ENCODE data around the gene ATP11B. TPM values are rescaled to one million over a fixed set of nuclear protein-coding genes. Genes with fewer than 3 reads are reported as not detected.
A peak's percentile ranks its signal among the peaks of the same experiment; 100 is the strongest.

The ATP11B gene
- total and polyA plus RNA-seq, 9 of the 15 experiments (the other 6 are each of a cell fraction or from before 2014, with no cell fraction given), result 11.9 to 68.7 (median 41.8) TPM

- no peak for TF ChIP-seq ZNF311 (CRISPR knock-in tag; IDR thresholded peaks at IDR 0.05)
- no peak for TF ChIP-seq TCF15 (CRISPR knock-in tag; IDR thresholded peaks at IDR 0.05)
- no peak for TF ChIP-seq CCNT2 (IDR thresholded peaks at IDR 0.05; ENCODE audit: borderline replicate concordance, extremely low read depth, insufficient read length, low read depth, low read length)
- TF ChIP-seq E2F3 (CRISPR knock-in tag; IDR thresholded peaks at IDR 0.05), result no peak
- TF ChIP-seq SP1 (CRISPR knock-in tag; IDR thresholded peaks at IDR 0.05), result no peak
- TF ChIP-seq ZBTB7A (IDR thresholded peaks at IDR 0.05; ENCODE audit: borderline replicate concordance, control insufficient read depth, low read depth, low read length), result peak; percentile 29; the same call in 1 of the 2 replicates
- TF ChIP-seq ZNF707 (CRISPR knock-in tag; conservative IDR thresholded peaks at IDR 0.05), result no peak
- TF ChIP-seq KDM5B (IDR thresholded peaks at IDR 0.05; ENCODE audit: insufficient replicate concordance, low read depth, low read length), result no peak
- TF ChIP-seq CC2D1A (IDR thresholded peaks at IDR 0.05), result no peak
- no peak for TF ChIP-seq NR1H2 (CRISPR knock-in tag; IDR thresholded peaks at IDR 0.05)
- no peak for TF ChIP-seq MXI1 (IDR thresholded peaks at IDR 0.05; ENCODE audit: low read depth, low read length)
- TF ChIP-seq PML (IDR thresholded peaks at IDR 0.05; ENCODE audit: low read length), result no peak
- TF ChIP-seq PHF21A (IDR thresholded peaks at IDR 0.05; ENCODE audit: borderline replicate concordance, low read depth), result no peak
- TF ChIP-seq CBFB (CRISPR knock-in tag; IDR thresholded peaks at IDR 0.05), result no peak
- TF ChIP-seq MAX (CRISPR knock-in tag; IDR thresholded peaks at IDR 0.05), result no peak
- peak; percentile 45; the same call in 1 of the 2 replicates for TF ChIP-seq HMBOX1 (IDR thresholded peaks at IDR 0.05)
- TF ChIP-seq PTRF (tag; IDR thresholded peaks at IDR 0.05), result no peak
- no peak for TF ChIP-seq CBX8 (IDR thresholded peaks at IDR 0.05; ENCODE audit: borderline replicate concordance, extremely low read depth, low read depth, low read length, poor library complexity, severe bottlenecking)
- TF ChIP-seq ZNF41 (CRISPR knock-in tag; conservative IDR thresholded peaks at IDR 0.05), result no peak
- TF ChIP-seq USF2 (CRISPR knock-in tag; IDR thresholded peaks at IDR 0.05), result no peak
- TF ChIP-seq SLC30A9 (CRISPR knock-in tag; IDR thresholded peaks at IDR 0.05), result no peak
- no peak for TF ChIP-seq ELF1 (tag; IDR thresholded peaks at IDR 0.05)
- TF ChIP-seq ATF1 (CRISPR knock-in tag; IDR thresholded peaks at IDR 0.05), result no peak
- no peak for TF ChIP-seq ATF1 (tag; IDR thresholded peaks at IDR 0.05)
Observed at GRCh38 chr3:182760576-182761164, 32.6 kb upstream of the ATP11B start (continued).
